Activated T-cell treated with anti-CD3 and anti-CD28 coated beads, Interleukin-2, amount 50 U/mL, for 24 hours (primary cell): Measurements from ENCODE around the gene ZNF497.
A peak's percentile ranks its signal among the peaks of the same experiment; 100 is the strongest.

ENCODE experiments used
- DNase-seq: peaks from one replicate; pipeline ENCODE4 v3.0.0-alpha.2; 2020
- H3K27ac Mint-ChIP-seq: 2 replicates; pipeline ENCODE4 v1.8.0; 2020; ENCODE audit warnings: mild to moderate bottlenecking, mixed read lengths
- H3K27me3 Mint-ChIP-seq: 2 replicates; pipeline ENCODE4 v1.8.0; 2020; ENCODE audit warnings: mixed read lengths
- H3K36me3 Mint-ChIP-seq: 2 replicates; pipeline ENCODE4 v1.8.0; 2020; ENCODE audit warnings: low read depth, mixed read lengths
- H3K4me1 Mint-ChIP-seq: 2 replicates; pipeline ENCODE4 v1.8.0; 2020; ENCODE audit warnings: low read depth, mixed read lengths
- H3K4me3 Mint-ChIP-seq: 2 replicates; pipeline ENCODE4 v1.8.0; 2020; ENCODE audit warnings: mild to moderate bottlenecking, moderate library complexity, mixed read lengths
- H3K9me3 Mint-ChIP-seq: 2 replicates; pipeline ENCODE4 v1.8.0; 2020; ENCODE audit warnings: mixed read lengths

ZNF497 gene

GRCh38 chr19:58361900-58362271 lies 665 bp downstream of the ZNF497 start:
- H3K27me3 Mint-ChIP-seq, result no peaks in the 10 kb centered on the region
- no peak for DNase-seq
- peak overlapping the region; percentile 96 for H3K27ac Mint-ChIP-seq
- H3K4me3 Mint-ChIP-seq, result peak overlapping the region; percentile 94
- H3K4me1 Mint-ChIP-seq, result peaks cover 22% of the 10 kb centered on the region
- no peaks in the 10 kb centered on the region for H3K9me3 Mint-ChIP-seq
- H3K36me3 Mint-ChIP-seq, result peaks cover 5% of the 10 kb centered on the region

- Mint-ChIP-seq H3K9me3 (no peaks in the 10 kb centered on the region), H3K4me3 (no peak overlapping the region), H3K27ac (no peak overlapping the region)
Observed at GRCh38 chr19:58357481-58358145, 4.9 kb downstream of the ZNF497 start.

GRCh38 chr19:58356766-58357480 lies 5.6 kb downstream of the ZNF497 start:
- Mint-ChIP-seq H3K27me3 (peaks cover 4% of the 10 kb centered on the region), H3K36me3 (peaks cover 5% of the 10 kb centered on the region), H3K4me1 (peaks cover 32% of the 10 kb centered on the region), H3K4me3 (peak overlapping the region; percentile 44), H3K27ac (no peak overlapping the region), H3K9me3 (no peaks in the 10 kb centered on the region)
- peak; percentile 44 for DNase-seq

More at GRCh38 chr19:58357481-58358145, 4.9 kb downstream of the ZNF497 start:
- H3K27me3 Mint-ChIP-seq, result peaks cover 4% of the 10 kb centered on the region
- H3K36me3 Mint-ChIP-seq, result peaks cover 5% of the 10 kb centered on the region
- DNase-seq, result no peak
- peaks cover 35% of the 10 kb centered on the region for H3K4me1 Mint-ChIP-seq

GRCh38 chr19:58355908-58356765 lies 6.4 kb downstream of the ZNF497 start:
- no peaks in the 10 kb centered on the region for H3K9me3 Mint-ChIP-seq

GRCh38 chr19:58355215-58355796 lies 7.2 kb downstream of the ZNF497 start:
- H3K36me3 Mint-ChIP-seq, result peaks cover 14% of the 10 kb centered on the region
- no peak for DNase-seq
- H3K4me3 Mint-ChIP-seq, result no peak overlapping the region
- no peak overlapping the region for H3K27ac Mint-ChIP-seq
- peaks cover 25% of the 10 kb centered on the region for H3K4me1 Mint-ChIP-seq
- peaks cover 4% of the 10 kb centered on the region for H3K27me3 Mint-ChIP-seq
- H3K9me3 Mint-ChIP-seq, result no peaks in the 10 kb centered on the region

More at GRCh38 chr19:58355908-58356765, 6.4 kb downstream of the ZNF497 start:
- Mint-ChIP-seq H3K27ac (no peak overlapping the region), H3K36me3 (peaks cover 8% of the 10 kb centered on the region), H3K27me3 (peaks cover 4% of the 10 kb centered on the region), H3K4me3 (peak overlapping the region; percentile 44), H3K4me1 (peaks cover 25% of the 10 kb centered on the region)
- peak; percentile 71 for DNase-seq

GRCh38 chr19:58354478-58355030 lies 8.0 kb downstream of the ZNF497 start:
- Mint-ChIP-seq H3K27me3 (peaks cover 4% of the 10 kb centered on the region), H3K9me3 (no peaks in the 10 kb centered on the region), H3K4me3 (no peak overlapping the region), H3K4me1 (peaks cover 28% of the 10 kb centered on the region), H3K27ac (no peak overlapping the region), H3K36me3 (peaks cover 16% of the 10 kb centered on the region)
- no peak for DNase-seq

- peaks cover 4% of the 10 kb centered on the region for H3K27me3 Mint-ChIP-seq
- no peak overlapping the region for H3K27ac Mint-ChIP-seq
- H3K4me3 Mint-ChIP-seq, result no peak overlapping the region
- H3K36me3 Mint-ChIP-seq, result peaks cover 18% of the 10 kb centered on the region
- H3K4me1 Mint-ChIP-seq, result peaks cover 33% of the 10 kb centered on the region
- H3K9me3 Mint-ChIP-seq, result no peaks in the 10 kb centered on the region
- no peak for DNase-seq
Observed at GRCh38 chr19:58353717-58354477, 8.7 kb downstream of the ZNF497 start.

GRCh38 chr19:58352760-58353671 lies 9.5 kb downstream of the ZNF497 start, which contains the start of gene A1BG:
TSS of gene A1BG (minus strand) at chr19:58353492. CDS start at chr19:58353437, 55 bp downstream.
- no peak within 1 kb of the TSS for H3K27ac Mint-ChIP-seq
- peaks cover 38% of the 10 kb centered on the region for H3K4me1 Mint-ChIP-seq
- H3K27me3 Mint-ChIP-seq, result peaks cover 4% of the 10 kb centered on the region
- H3K9me3 Mint-ChIP-seq, result no peaks in the 10 kb centered on the region
- peaks cover 18% of the 10 kb centered on the region for H3K36me3 Mint-ChIP-seq
- no peak within 1 kb of the TSS for H3K4me3 Mint-ChIP-seq
- DNase-seq, result no peak

- no peak for DNase-seq
- Mint-ChIP-seq H3K4me3 (no peak overlapping the region), H3K36me3 (peaks cover 22% of the 10 kb centered on the region), H3K9me3 (no peaks in the 10 kb centered on the region), H3K27me3 (peaks cover 4% of the 10 kb centered on the region), H3K4me1 (peaks cover 38% of the 10 kb centered on the region), H3K27ac (no peak overlapping the region)
Observed at GRCh38 chr19:58351990-58352755, 10.4 kb downstream of the ZNF497 start.

- Mint-ChIP-seq H3K9me3 (no peaks in the 10 kb centered on the region), H3K27me3 (peaks cover 7% of the 10 kb centered on the region), H3K4me3 (no peak overlapping the region)
Observed at GRCh38 chr19:58351558-58351878, 11.0 kb downstream of the ZNF497 start.

GRCh38 chr19:58350871-58351557 lies 11.5 kb downstream of the ZNF497 start:
- peaks cover 31% of the 10 kb centered on the region for H3K4me1 Mint-ChIP-seq
- peaks cover 24% of the 10 kb centered on the region for H3K36me3 Mint-ChIP-seq
- H3K4me3 Mint-ChIP-seq, result no peak overlapping the region
- H3K9me3 Mint-ChIP-seq, result no peaks in the 10 kb centered on the region
- H3K27me3 Mint-ChIP-seq, result peaks cover 7% of the 10 kb centered on the region
- DNase-seq, result no peak
- no peak overlapping the region for H3K27ac Mint-ChIP-seq

More at GRCh38 chr19:58351558-58351878, 11.0 kb downstream of the ZNF497 start:
- H3K36me3 Mint-ChIP-seq, result peaks cover 24% of the 10 kb centered on the region
- peaks cover 35% of the 10 kb centered on the region for H3K4me1 Mint-ChIP-seq
- no peak for DNase-seq
- H3K27ac Mint-ChIP-seq, result no peak overlapping the region
